HEK293 (cell line): ENCODE results near the gene TLE5.
A peak's percentile ranks its signal among the peaks of the same experiment; 100 is the strongest.
"Not testable (repeated sequence)": the region's sequence is repeated elsewhere in the genome, so short reads cannot be mapped to it uniquely, and the experiment has no call there.

Experiments used
- CTCF ChIA-PET: fragments of 350-600 bp; formaldehyde crosslinking; extraction: SDS; loops from one replicate; lab custom pipeline; 2021; ENCODE audit warnings: antibody characterized with exemption; lab: Yijun Ruan, JAX
- POLR2A ChIA-PET: fragments of 300-600 bp; formaldehyde crosslinking; extraction: SDS; loops from one replicate; lab custom pipeline; 2020; ENCODE audit warnings: antibody characterized with exemption, inconsistent platforms; lab: Yijun Ruan, JAX
- H3K27ac ChIP-seq: fragments of 200-500 bp; sonication (Bioruptor generic); 2 replicates; pipeline ENCODE4 v1.5.1; 2014; ENCODE audit warnings: low read depth, low read length, control low read depth, inconsistent platforms; ENCODE audit errors: extremely low read depth
- H3K36me3 ChIP-seq, 2 experiments: fragments of 200-500 bp in 1 of 2; sonication (Bioruptor generic) in 1 of 2; 1 replicate in 1 of 2; 2 replicates in 1 of 2; pipeline ENCODE4 v1.5.1; 2014 to 2017; ENCODE audit warnings: inconsistent platforms in 2 of 2, low read length in 2 of 2; ENCODE audit not compliant: control insufficient read depth in 2 of 2, insufficient read depth in 1 of 2
- H3K4me1 ChIP-seq: fragments of 200-500 bp; sonication (Bioruptor generic); 2 replicates; pipeline ENCODE4 v1.5.1; 2014; ENCODE audit warnings: mild to moderate bottlenecking, low read length, inconsistent platforms; ENCODE audit not compliant: control insufficient read depth, insufficient read depth
- H3K4me3 ChIP-seq: 2 replicates; pipeline ENCODE4 v1.5.1; 2011; ENCODE audit warnings: low read depth, mild to moderate bottlenecking, control low read depth, low read length, moderate library complexity
- H3K9me3 ChIP-seq: fragments of 200-500 bp; sonication (Bioruptor generic); 2 replicates; pipeline ENCODE4 v1.5.1; 2014; ENCODE audit warnings: low read depth, low read length, inconsistent platforms; ENCODE audit not compliant: control insufficient read depth, insufficient read depth
- BCL11B ChIP-seq: fragments of 450-650 bp; formaldehyde crosslinking; IDR thresholded peaks from 2 replicates; pipeline ENCODE4 v1.5.1; 2016; ENCODE audit warnings: low read depth, missing biosample characterization, missing genetic modification characterization
- FEZF1 ChIP-seq: fragments of 450-650 bp; formaldehyde crosslinking; IDR thresholded peaks from 2 replicates; pipeline ENCODE4 v1.5.1; 2016; ENCODE audit warnings: missing biosample characterization, missing genetic modification characterization
- GLI4 ChIP-seq: fragments of 450-650 bp; formaldehyde crosslinking; IDR thresholded peaks from 2 replicates; pipeline ENCODE4 v1.5.1; 2016; ENCODE audit warnings: missing biosample characterization, missing genetic modification characterization
- OSR2 ChIP-seq: fragments of 450-650 bp; formaldehyde crosslinking; IDR thresholded peaks from 2 replicates; pipeline ENCODE4 v1.5.1; 2016; ENCODE audit warnings: missing biosample characterization, missing genetic modification characterization
- TRIM28 ChIP-seq: IDR thresholded peaks from 2 replicates; pipeline ENCODE4 v1.6.1; 2011; ENCODE audit warnings: low read length, control low read depth, borderline replicate concordance
- ZBTB1 ChIP-seq: fragments of 450-650 bp; formaldehyde crosslinking; IDR thresholded peaks from 2 replicates; pipeline ENCODE4 v1.5.1; 2016; ENCODE audit warnings: missing biosample characterization, missing genetic modification characterization
- ZBTB20 ChIP-seq: fragments of 450-650 bp; formaldehyde crosslinking; IDR thresholded peaks from 2 replicates; pipeline ENCODE4 v1.5.1; 2016; ENCODE audit warnings: missing biosample characterization, missing genetic modification characterization
- ZBTB7A ChIP-seq: fragments of 450-650 bp; formaldehyde crosslinking; IDR thresholded peaks from 2 replicates; pipeline ENCODE4 v1.5.1; 2016; ENCODE audit warnings: low read depth, missing biosample characterization, missing genetic modification characterization
- ZNF114 ChIP-seq: fragments of 450-650 bp; formaldehyde crosslinking; IDR thresholded peaks from 2 replicates; pipeline ENCODE4 v1.5.0; 2017; ENCODE audit warnings: missing biosample characterization, missing genetic modification characterization
- ZNF146 ChIP-seq: fragments of 450-650 bp; formaldehyde crosslinking; IDR thresholded peaks from 2 replicates; pipeline ENCODE4 v1.5.1; 2016; ENCODE audit warnings: missing biosample characterization, missing genetic modification characterization
- ZNF169 ChIP-seq: fragments of 450-650 bp; formaldehyde crosslinking; IDR thresholded peaks from 2 replicates; pipeline ENCODE4 v1.5.1; 2016; ENCODE audit warnings: missing biosample characterization, missing genetic modification characterization
- ZNF174 ChIP-seq: fragments of 450-650 bp; formaldehyde crosslinking; IDR thresholded peaks from 2 replicates; pipeline ENCODE4 v1.5.0; 2017; ENCODE audit warnings: missing biosample characterization, mild to moderate bottlenecking, missing genetic modification characterization
- ZNF223 ChIP-seq: fragments of 450-650 bp; formaldehyde crosslinking; IDR thresholded peaks from 2 replicates; pipeline ENCODE4 v1.5.1; 2016; ENCODE audit warnings: missing biosample characterization, missing genetic modification characterization
- ZNF266 ChIP-seq: fragments of 450-650 bp; formaldehyde crosslinking; IDR thresholded peaks from 2 replicates; pipeline ENCODE4 v1.5.1; 2016; ENCODE audit warnings: missing biosample characterization, missing genetic modification characterization, low read depth
- ZNF335 ChIP-seq: fragments of 450-650 bp; formaldehyde crosslinking; conservative IDR thresholded peaks from 2 replicates; pipeline ENCODE4 v1.5.1; 2016; ENCODE audit warnings: missing biosample characterization, missing genetic modification characterization
- ZNF48 ChIP-seq: fragments of 450-650 bp; formaldehyde crosslinking; IDR thresholded peaks from 2 replicates; pipeline ENCODE4 v1.5.1; 2016; ENCODE audit warnings: missing biosample characterization, missing genetic modification characterization
- ZNF510 ChIP-seq: fragments of 450-650 bp; formaldehyde crosslinking; IDR thresholded peaks from 2 replicates; pipeline ENCODE4 v1.5.1; 2018; ENCODE audit warnings: mild to moderate bottlenecking, missing genetic modification characterization, missing biosample characterization; ENCODE audit not compliant: insufficient replicate concordance
- ZNF544 ChIP-seq: fragments of 450-650 bp; formaldehyde crosslinking; IDR thresholded peaks from 2 replicates; pipeline ENCODE4 v1.5.0; 2017; ENCODE audit warnings: missing biosample characterization, missing genetic modification characterization
- ZNF560 ChIP-seq: fragments of 450-650 bp; formaldehyde crosslinking; IDR thresholded peaks from 2 replicates; pipeline ENCODE4 v1.5.1; 2017; ENCODE audit warnings: missing biosample characterization, missing genetic modification characterization, borderline replicate concordance
- ZNF571 ChIP-seq: fragments of 450-650 bp; formaldehyde crosslinking; IDR thresholded peaks from 2 replicates; pipeline ENCODE4 v1.5.0; 2017; ENCODE audit warnings: missing biosample characterization, missing genetic modification characterization
- ZNF585B ChIP-seq: fragments of 450-650 bp; formaldehyde crosslinking; IDR thresholded peaks from 2 replicates; pipeline ENCODE4 v1.5.1; 2016; ENCODE audit warnings: missing biosample characterization, missing genetic modification characterization
- ZNF624 ChIP-seq: fragments of 450-650 bp; formaldehyde crosslinking; IDR thresholded peaks from 2 replicates; pipeline ENCODE4 v1.5.1; 2017; ENCODE audit warnings: missing biosample characterization, missing genetic modification characterization
- ZNF830 ChIP-seq: fragments of 450-650 bp; IDR thresholded peaks from 2 replicates; pipeline ENCODE4 v1.5.0; 2018; ENCODE audit warnings: missing biosample characterization, missing genetic modification characterization, low read depth, mild to moderate bottlenecking, moderate library complexity
- TF ChIP-seq, protein P1 (sequence below): fragments of 450-650 bp; formaldehyde crosslinking; IDR thresholded peaks from 2 replicates; pipeline ENCODE4 v1.5.1; 2017; ENCODE audit warnings: missing biosample characterization, missing genetic modification characterization
- TF ChIP-seq, protein P2 (sequence below): fragments of 450-650 bp; formaldehyde crosslinking; IDR thresholded peaks from 2 replicates; pipeline ENCODE4 v1.5.1; 2016; ENCODE audit warnings: missing biosample characterization, missing genetic modification characterization
- TF ChIP-seq, protein P3 (sequence below): fragments of 450-650 bp; formaldehyde crosslinking; IDR thresholded peaks from 2 replicates; pipeline ENCODE4 v1.5.1; 2017; ENCODE audit warnings: missing biosample characterization, missing genetic modification characterization
- TF ChIP-seq, protein P4 (sequence below): fragments of 450-650 bp; formaldehyde crosslinking; IDR thresholded peaks from 2 replicates; pipeline ENCODE4 v1.5.1; 2016; ENCODE audit warnings: missing biosample characterization, missing genetic modification characterization

The TLE5 gene

DNA sequence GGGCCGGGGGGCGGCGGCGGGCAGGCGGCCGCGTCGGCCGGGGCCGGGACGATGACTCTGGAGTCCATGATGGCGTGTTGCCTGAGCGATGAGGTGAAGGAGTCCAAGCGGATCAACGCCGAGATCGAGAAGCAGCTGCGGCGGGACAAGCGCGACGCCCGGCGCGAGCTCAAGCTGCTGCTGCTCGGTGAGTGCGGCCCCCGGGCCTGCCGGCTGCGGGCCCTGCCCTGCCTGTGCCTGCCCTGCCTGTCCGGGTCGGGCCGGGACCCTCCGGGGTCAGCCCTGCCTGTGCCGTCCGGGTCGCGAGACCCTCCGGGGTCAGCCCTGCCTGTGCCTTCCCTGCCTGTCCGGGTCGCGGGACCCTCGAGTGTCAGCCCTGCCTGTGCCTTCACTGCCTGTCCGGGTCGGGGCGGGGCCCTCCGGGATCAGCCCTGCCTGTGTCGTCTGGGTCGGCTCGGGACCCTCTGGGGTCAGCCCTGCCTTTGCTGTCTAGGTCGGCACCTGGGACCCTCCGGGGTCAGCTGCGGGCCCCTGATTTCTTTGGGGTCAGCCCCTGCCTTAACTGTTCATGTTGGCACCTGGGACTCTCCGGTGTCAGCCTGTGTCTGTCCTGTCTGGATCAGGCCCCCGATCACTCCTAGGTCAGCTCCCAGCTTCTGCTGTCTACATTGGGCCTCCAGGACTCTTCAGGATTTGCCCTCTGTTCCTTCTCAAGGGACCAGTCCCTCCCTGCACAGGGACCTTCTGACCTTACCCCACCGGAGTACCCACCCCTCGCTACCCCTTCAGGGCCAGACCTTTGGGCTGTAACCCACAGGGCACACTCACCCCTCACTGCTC, 32.5 kb upstream of the TLE5 start (continued):
- TF ChIP-seq, protein P1, sequence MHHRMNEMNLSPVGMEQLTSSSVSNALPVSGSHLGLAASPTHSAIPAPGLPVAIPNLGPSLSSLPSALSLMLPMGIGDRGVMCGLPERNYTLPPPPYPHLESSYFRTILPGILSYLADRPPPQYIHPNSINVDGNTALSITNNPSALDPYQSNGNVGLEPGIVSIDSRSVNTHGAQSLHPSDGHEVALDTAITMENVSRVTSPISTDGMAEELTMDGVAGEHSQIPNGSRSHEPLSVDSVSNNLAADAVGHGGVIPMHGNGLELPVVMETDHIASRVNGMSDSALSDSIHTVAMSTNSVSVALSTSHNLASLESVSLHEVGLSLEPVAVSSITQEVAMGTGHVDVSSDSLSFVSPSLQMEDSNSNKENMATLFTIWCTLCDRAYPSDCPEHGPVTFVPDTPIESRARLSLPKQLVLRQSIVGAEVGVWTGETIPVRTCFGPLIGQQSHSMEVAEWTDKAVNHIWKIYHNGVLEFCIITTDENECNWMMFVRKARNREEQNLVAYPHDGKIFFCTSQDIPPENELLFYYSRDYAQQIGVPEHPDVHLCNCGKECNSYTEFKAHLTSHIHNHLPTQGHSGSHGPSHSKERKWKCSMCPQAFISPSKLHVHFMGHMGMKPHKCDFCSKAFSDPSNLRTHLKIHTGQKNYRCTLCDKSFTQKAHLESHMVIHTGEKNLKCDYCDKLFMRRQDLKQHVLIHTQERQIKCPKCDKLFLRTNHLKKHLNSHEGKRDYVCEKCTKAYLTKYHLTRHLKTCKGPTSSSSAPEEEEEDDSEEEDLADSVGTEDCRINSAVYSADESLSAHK (tag by site-specific recombination), result no peak
- TF ChIP-seq GLI4 (tag by site-specific recombination) (no peak), ZNF146 (tag by site-specific recombination) (no peak), ZNF223 (peak; percentile 71; the same call in 1 of the 2 replicates), ZBTB7A (no peak), ZNF266 (no peak), ZNF510 (tag by site-specific recombination) (no peak), ZNF114 (tag by site-specific recombination) (no peak), ZNF585B (no peak), ZNF544 (tag by site-specific recombination) (no peak), TRIM28 (no peak), ZNF571 (tag by site-specific recombination) (no peak), ZBTB20 (tag by site-specific recombination) (peak; percentile 31; the same call in 1 of the 2 replicates), OSR2 (tag by site-specific recombination) (no peak), FEZF1 (tag by site-specific recombination) (no peak), BCL11B (tag by site-specific recombination) (0 out of 2 replicates have a peak, but pooled peaks have one; percentile 10), ZNF830 (tag by site-specific recombination) (no peak), ZNF169 (tag by site-specific recombination) (no peak), ZNF560 (tag by site-specific recombination) (no peak), ZNF174 (no peak), ZNF335 (peak; percentile 94), ZNF624 (tag by site-specific recombination) (no peak), ZBTB1 (no peak), ZNF48 (tag by site-specific recombination) (no peak)
- TF ChIP-seq, protein P2, sequence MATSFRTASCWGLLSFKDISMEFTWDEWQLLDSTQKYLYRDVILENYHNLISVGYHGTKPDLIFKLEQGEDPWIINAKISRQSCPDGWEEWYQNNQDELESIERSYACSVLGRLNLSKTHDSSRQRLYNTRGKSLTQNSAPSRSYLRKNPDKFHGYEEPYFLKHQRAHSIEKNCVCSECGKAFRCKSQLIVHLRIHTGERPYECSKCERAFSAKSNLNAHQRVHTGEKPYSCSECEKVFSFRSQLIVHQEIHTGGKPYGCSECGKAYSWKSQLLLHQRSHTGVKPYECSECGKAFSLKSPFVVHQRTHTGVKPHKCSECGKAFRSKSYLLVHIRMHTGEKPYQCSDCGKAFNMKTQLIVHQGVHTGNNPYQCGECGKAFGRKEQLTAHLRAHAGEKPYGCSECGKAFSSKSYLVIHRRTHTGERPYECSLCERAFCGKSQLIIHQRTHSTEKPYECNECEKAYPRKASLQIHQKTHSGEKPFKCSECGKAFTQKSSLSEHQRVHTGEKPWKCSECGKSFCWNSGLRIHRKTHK (tag by site-specific recombination), result no peak
- TF ChIP-seq, protein P3, sequence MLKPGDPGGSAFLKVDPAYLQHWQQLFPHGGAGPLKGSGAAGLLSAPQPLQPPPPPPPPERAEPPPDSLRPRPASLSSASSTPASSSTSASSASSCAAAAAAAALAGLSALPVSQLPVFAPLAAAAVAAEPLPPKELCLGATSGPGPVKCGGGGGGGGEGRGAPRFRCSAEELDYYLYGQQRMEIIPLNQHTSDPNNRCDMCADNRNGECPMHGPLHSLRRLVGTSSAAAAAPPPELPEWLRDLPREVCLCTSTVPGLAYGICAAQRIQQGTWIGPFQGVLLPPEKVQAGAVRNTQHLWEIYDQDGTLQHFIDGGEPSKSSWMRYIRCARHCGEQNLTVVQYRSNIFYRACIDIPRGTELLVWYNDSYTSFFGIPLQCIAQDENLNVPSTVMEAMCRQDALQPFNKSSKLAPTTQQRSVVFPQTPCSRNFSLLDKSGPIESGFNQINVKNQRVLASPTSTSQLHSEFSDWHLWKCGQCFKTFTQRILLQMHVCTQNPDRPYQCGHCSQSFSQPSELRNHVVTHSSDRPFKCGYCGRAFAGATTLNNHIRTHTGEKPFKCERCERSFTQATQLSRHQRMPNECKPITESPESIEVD (tag by site-specific recombination), result no peak
- TF ChIP-seq, protein P4, sequence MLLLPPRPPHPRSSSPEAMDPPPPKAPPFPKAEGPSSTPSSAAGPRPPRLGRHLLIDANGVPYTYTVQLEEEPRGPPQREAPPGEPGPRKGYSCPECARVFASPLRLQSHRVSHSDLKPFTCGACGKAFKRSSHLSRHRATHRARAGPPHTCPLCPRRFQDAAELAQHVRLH (tag by site-specific recombination), result no peak

DNA sequence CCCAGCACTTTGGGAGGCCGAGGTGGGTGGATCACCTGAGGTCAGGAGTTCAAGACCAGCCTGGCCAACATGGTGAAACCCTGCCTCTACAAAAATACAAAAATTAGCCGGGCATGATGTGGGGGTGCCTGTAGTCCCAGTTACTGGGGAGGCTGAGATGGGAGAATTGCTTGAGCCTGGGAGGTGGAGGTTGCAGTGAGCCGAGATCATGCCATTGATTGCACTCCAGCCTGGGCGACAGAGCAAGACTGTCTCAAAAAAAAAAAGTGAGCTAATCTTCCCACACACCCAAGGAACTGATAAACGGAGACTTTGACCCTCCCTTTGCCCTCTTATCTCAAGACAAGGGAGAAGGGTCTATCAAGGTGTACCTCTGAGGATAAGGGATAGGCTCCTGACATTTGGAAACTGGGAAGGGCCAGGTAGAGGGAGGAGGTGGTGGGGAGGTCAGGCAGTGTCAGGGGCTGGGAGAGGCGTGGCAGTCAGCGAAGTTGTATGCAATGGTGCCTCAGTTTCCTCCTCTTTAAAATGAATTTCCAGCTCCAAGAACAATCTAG, 27.1 kb upstream of the TLE5 start:
- H3K4me1 ChIP-seq, H3K36me3 ChIP-seq, POLR2A ChIA-PET, H3K9me3 ChIP-seq, H3K4me3 ChIP-seq, H3K27ac ChIP-seq: not testable (repeated sequence)
- CTCF ChIA-PET, result interaction anchor here (0.7 to 1.5 kb wide), 5 partner anchors 14 to 137 kb away, joined by 3 to 8 read pairs (median 4); no protein-coding TSS in a partner anchor
